Left renal pelvis (tissue), 4 donors: ENCODE measurements around the gene SNRNP27. TPM values are rescaled to one million over a fixed set of nuclear protein-coding genes. Genes with fewer than 3 reads are reported as not detected.
A peak's percentile ranks its signal among the peaks of the same experiment; 100 is the strongest.
"Not testable (repeated sequence)": the region's sequence is repeated elsewhere in the genome, so short reads cannot be mapped to it uniquely, and the experiment has no call there.

Experiments used
- DNase-seq, 4 donors: peaks; one replicate each; pipeline ENCODE4 v3.0.0-alpha.2; 2013; ENCODE audit warnings: low read depth in 4 of 4, low spot score in 3 of 4
- polyA plus RNA-seq, 4 donors: library from polyadenylated mRNA; unstranded; fragments of 120-200 nt; gene quantifications; one replicate each; pipeline ENCODE4 v1.2.1, GENCODE V29; 2013; ENCODE audit not compliant: insufficient read length in 4 of 4

SNRNP27 gene, protein sequence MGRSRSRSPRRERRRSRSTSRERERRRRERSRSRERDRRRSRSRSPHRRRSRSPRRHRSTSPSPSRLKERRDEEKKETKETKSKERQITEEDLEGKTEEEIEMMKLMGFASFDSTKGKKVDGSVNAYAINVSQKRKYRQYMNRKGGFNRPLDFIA
- 10 to 100 TPM; 67.3 to 80.8 (median 74.1) TPM for polyA plus RNA-seq

GRCh38 chr2:69893684-69894551 lies at the start of gene SNRNP27:
SNRNP27 (plus strand) TSS chr2:69893956; CDS start chr2:69893985, 29 bp downstream.
- peak in 2 of 4 donors; percentile 58 to 77 for DNase-seq

GRCh38 chr2:69843993-69844392 lies 49.8 kb upstream of the SNRNP27 start:
- DNase-seq = no peak

DNA sequence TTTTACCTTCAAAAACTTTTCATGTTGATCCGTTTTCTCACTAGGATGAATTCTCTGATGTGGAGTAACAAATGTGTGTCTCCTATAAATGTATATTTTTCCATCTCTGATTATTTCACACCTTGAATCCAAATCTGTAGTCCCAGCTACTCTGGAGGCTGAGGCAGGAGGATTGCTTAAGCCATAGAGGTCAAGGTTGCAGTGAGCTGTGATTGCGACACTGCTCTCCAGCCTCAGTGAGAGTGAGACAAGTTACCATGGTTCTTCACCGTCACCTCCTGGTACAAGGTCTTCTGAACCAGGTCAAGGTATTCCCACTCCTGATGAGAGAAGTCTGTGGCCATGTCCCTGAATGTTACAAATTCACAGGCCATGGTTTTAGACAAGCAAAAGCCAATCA lies 49.2 kb upstream of the SNRNP27 start:
- DNase-seq = no peak

DNA sequence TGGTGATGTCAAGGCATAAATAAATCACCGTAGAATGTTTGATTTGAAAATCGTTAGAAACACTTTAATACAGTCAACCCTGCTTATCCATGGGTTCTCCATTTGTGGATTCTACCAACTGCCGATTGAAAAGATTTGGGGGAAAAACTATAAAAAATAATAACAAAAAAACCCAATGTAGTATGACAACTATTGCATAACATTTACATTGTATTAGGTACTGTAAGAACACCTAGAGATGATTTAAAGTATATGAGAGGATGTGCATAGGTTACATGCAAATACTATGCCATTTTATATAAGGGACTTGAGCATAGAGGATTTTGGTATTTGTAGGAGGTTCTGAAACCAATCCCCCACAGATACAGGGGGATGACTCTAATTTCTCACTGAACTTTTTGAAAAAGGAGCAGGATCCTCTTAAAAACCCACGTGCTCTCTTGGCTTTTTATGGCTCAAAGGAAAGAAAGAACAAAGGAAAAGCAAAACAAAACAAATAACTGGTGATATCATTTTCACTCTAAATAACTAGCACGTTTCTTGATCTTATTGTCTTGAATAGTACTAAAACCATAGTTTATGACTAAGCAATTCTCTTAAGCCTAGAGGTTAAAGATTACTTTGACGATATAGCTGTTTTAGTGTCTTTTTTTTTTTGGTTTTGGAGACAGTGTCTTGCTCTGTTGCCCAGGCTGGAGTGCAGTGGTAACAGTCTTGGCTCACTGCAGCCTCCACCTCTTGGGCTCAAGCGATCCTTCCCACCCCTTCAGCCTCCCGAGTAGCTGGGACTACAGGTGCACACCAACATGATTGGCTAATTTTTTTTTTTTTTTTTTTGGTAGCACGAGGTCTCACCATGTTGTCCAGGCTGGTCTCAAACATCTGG lies 47.3 kb upstream of the SNRNP27 start:
- DNase-seq = no peak

DNA sequence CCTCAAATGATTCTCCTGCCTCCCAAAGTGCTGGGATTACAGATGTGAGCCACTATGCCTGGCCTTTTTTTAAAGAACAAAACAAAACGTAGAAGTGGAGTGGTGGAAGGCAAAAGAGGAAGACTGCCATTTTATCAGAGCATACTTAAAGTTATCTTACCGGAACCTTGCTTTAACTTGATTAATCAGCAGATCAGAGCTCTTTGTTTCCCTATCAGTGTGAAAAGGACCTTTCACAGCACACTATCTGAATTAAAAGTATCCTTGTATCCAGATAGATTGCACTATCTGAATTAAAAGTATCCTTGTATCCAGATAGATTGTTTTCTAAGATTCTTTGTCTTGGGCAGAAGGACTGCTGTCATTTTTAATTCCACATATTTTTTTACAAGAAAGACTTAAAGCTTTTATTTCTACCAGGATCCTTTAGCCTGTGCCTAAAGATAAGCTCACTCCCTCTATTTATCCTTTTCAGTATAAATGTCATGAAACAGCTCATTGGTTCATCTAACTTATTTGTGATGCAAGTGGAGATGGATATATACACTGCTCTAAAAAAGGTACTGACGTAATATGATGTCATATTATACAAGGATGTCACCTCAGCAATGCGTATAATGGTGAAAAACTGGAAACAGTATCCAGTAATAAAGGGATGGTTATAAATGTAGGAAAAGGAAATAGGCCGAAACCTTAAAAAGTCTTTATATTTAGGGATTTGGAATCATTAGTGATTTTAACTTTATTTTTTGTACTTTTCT lies 46.5 kb upstream of the SNRNP27 start:
- no peak for DNase-seq

GRCh38 chr2:69848186-69848790 lies 45.5 kb upstream of the SNRNP27 start:
- DNase-seq = no peak

DNA sequence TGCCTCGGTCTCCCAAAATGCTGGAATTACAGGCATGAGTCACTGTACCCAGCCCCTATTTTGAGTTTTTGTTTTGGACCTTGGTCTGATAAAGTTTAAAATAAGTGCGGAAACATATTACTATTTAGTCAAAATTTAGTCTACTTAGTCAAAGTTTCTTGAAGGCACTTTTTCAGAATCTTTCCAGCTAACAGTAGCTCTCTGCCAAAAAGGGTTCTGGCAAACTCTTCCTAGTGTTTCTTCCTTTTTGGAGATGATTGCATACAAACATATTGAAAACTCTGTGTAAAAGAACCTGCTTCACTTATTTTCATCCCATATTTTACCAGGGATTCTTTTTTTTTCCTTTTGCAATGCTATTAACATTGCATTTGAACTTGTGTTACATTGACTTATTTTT lies 35.5 kb upstream of the SNRNP27 start:
- DNase-seq = no peak

GRCh38 chr2:69863298-69863697 lies 30.5 kb upstream of the SNRNP27 start:
- DNase-seq = no peak

- no peak for DNase-seq
These were observed 5.3 kb upstream of the SNRNP27 start for GRCh38 chr2:69888451-69888850.

GRCh38 chr2:69889302-69889701 lies 4.5 kb upstream of the SNRNP27 start:
- no peak for DNase-seq

DNA sequence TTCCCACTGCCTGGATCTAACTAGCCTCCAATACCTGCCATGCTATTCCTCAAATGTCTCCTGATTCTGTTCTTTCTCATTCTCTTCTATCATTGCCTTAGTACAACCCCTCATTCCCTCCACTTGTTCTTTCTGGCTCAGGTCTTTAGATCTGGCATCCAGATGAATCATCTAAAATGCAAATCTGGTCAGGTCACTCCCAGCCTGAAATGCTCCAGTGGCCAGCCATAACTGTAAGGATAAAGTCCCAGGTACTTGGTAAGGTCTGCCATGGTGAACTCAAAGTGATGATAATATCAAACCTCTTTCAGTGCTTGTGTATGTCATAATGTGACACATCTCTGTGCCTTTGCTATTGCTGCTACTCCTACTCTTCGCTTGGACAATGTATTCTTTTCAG lies 2.9 kb upstream of the SNRNP27 start:
- no peak for DNase-seq

DNA sequence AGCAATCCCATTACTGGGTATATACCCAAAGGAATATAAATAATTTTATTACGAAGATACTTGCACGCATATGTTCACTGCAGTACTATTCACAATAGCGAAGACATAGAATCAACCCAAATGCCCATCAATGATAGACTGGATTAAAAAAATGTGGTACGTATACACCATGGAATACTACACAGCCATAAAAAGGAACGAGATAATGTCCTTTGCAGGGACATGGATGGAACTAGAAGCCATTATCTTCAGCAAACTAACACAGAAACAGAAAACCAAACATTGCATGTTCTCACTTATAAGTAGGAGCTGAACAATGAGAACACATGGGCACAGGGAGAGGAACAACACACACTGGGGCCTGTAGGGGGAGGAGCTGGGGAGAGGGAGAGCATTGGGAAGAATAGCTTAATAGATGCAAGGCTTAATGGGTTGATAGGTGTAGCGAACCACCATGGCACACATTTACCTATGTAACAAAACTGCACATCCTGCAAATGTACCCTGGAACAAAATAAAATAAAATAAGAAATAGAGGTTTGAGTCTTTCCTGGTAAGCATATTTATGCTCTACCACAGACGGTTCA lies 825 bp upstream of the SNRNP27 start:
- not testable (repeated sequence) for DNase-seq

GRCh38 chr2:69894737-69895136 lies 981 bp downstream of the SNRNP27 start:
- not testable (repeated sequence) for DNase-seq

- DNase-seq = no peak
These were observed 8.6 kb downstream of the SNRNP27 start for GRCh38 chr2:69902213-69902922.

DNA sequence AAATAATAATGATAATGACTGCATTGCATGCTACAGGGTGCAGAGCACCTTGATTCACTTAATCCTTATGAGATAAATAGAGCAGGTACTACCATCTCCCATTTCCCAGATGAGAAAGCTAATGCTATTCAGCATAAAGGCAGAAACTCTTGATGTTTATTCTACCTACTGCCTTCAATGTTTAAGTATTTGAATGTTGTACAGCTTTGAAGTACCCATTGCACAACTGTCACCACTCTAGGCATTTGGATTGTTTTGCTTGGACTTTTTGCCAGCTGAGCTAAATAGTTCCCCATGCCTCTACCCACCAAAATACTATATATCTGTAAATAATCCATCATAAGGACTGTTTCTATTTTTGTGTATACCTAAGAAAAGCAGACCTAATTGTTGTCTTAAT lies 13.5 kb downstream of the SNRNP27 start:
- DNase-seq = no peak

GRCh38 chr2:69911985-69912563 lies 18.3 kb downstream of the SNRNP27 start:
- DNase-seq = peak in 1 of 4 donors; percentile 45

DNA sequence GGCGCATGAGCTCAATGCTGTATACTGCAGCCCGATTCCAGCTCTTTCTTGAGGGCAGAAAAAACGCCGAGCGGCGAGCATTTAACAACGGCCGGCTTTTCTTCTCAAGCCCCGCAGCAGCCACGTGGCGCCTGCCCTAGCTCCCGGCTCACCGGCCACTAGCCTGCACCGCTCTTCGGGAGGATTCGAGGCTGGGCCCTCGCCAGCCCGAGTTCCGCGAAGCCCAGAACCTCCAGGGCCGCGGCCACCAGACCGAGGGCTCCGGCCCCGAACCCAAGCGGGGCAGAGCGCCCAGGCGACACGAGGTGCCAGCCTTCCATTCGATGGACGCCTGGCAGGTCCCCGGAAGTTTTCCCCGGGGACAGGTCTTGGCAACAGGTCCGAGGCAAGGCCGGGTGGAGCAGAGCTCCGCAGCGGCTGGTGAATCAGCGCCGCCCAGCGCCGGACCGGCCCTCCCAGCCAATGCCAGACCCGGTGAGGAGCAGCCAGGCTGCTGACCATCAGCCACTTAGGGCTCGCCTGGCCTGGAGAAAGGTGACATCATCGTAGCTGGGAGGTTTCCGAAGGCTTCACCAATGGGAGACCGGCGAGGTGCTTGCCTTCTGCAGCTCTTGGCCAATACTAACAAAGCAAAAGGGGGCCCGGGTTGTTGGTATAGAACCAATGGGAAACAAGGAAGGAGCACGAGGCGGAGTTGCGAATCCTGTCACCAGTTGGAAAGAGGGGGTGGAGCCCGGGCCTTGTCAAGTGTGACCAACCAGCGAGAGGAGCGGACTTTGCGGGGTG lies 20.6 kb downstream of the SNRNP27 start:
- DNase-seq = peak; percentile 98 to 100 (median 100)
